Smooth muscle cell (in vitro differentiated cells): Measurements from ENCODE around the gene ECI1. TPM values are rescaled to one million over a fixed set of nuclear protein-coding genes. Genes with fewer than 3 reads are reported as not detected.

ENCODE experiments used
- DNase-seq: peaks from one replicate; lab custom pipeline; 2025; ENCODE audit not compliant: unreplicated experiment; lab: John Stamatoyannopoulos, UW
- H2AFZ ChIP-seq: fragments of 200-600 bp; sonication (generic); 2 replicates; pipeline ENCODE4 v1.6.0; 2016; ENCODE audit warnings: antibody characterized with exemption, low read depth, mild to moderate bottlenecking
- H3F3A ChIP-seq: fragments of 200-600 bp; sonication (generic); 2 replicates; pipeline ENCODE4 v1.6.0; 2017; ENCODE audit warnings: antibody characterized with exemption, low read depth
- H3K27ac ChIP-seq: fragments of 200-600 bp; sonication (generic); 2 replicates; pipeline ENCODE4 v1.5.1; 2016; ENCODE audit warnings: low read depth, mild to moderate bottlenecking
- H3K27me3 ChIP-seq: fragments of 200-600 bp; sonication (generic); 2 replicates; pipeline ENCODE4 v1.6.1; 2016; ENCODE audit warnings: low read depth, mild to moderate bottlenecking
- H3K36me3 ChIP-seq: fragments of 200-600 bp; sonication (generic); 2 replicates; pipeline ENCODE4 v1.5.1; 2016; ENCODE audit warnings: low read depth
- H3K4me1 ChIP-seq: fragments of 200-600 bp; sonication (generic); 2 replicates; pipeline ENCODE4 v1.5.1; 2016; ENCODE audit warnings: low read depth
- H3K4me2 ChIP-seq: fragments of 200-600 bp; sonication (generic); 2 replicates; pipeline ENCODE4 v1.6.0; 2016; ENCODE audit warnings: mild to moderate bottlenecking
- H3K4me3 ChIP-seq: fragments of 200-600 bp; sonication (generic); 2 replicates; pipeline ENCODE4 v1.5.1; 2016; ENCODE audit warnings: mild to moderate bottlenecking
- H3K79me2 ChIP-seq: fragments of 200-600 bp; sonication (generic); 2 replicates; pipeline ENCODE4 v1.6.0; 2016; ENCODE audit warnings: low read depth, mild to moderate bottlenecking
- H3K9ac ChIP-seq: fragments of 200-600 bp; sonication (generic); 2 replicates; pipeline ENCODE4 v1.6.0; 2016; ENCODE audit warnings: low read depth
- H3K9me3 ChIP-seq: fragments of 200-600 bp; sonication (generic); replicated peaks from 2 replicates; pipeline ENCODE4 v1.5.1; 2016; ENCODE audit warnings: low read depth
- H4K20me1 ChIP-seq: fragments of 200-600 bp; sonication (generic); 2 replicates; pipeline ENCODE4 v1.6.0; 2016; ENCODE audit warnings: low read depth
- CTCF ChIP-seq: fragments of 200-600 bp; sonication (generic); IDR thresholded peaks from 2 replicates; pipeline ENCODE4 v1.5.1; 2017; ENCODE audit warnings: borderline replicate concordance, mild to moderate bottlenecking, antibody characterized with exemption; ENCODE audit not compliant: insufficient read depth, poor library complexity, severe bottlenecking
- WGBS: methylation state at CpG from one replicate; pipeline ENCODE4 v1.1.7; 2016; ENCODE audit warnings: low lambda C conversion rate; 5-methylcytosine and 5-hydroxymethylcytosine counted together
- polyA plus RNA-seq: library from polyadenylated mRNA; unstranded; fragments of >200 nt; fragmentation: Nextera tagmentation; extraction: Ambion mirVana; gene quantifications from 2 replicates; pipeline ENCODE4 v1.2.1, GENCODE V29; 2016
- total RNA-seq: library from RNA; depleted of rRNA; stranded (reverse); fragments of >200 nt; gene quantifications from 2 replicates; pipeline ENCODE4 v1.2.3, GENCODE V29; 2014

Gene ECI1
- total and polyA plus RNA-seq, 2 experiments from 2014 or later = 45.7 to 86.9 TPM

- DNase-seq = no peak
- H4K20me1 ChIP-seq = no peaks in the 10 kb centered on the region
- H3K4me2 ChIP-seq = no peak overlapping the region
- no peak overlapping the region for H2AFZ ChIP-seq
- no peaks in the 10 kb centered on the region for H3K36me3 ChIP-seq
- H3K79me2 ChIP-seq = no peaks in the 10 kb centered on the region
- H3K9ac ChIP-seq = no peak overlapping the region
- H3K4me1 ChIP-seq = no peaks in the 10 kb centered on the region
- H3K27ac ChIP-seq = no peak overlapping the region
- no peaks in the 10 kb centered on the region for H3K27me3 ChIP-seq
- TF ChIP-seq CTCF = no peak
- 93% methylated on average over 9 of the region's 9 CpGs for WGBS
- H3K9me3 ChIP-seq = no peaks in the 10 kb centered on the region
- H3F3A ChIP-seq = no peaks in the 10 kb centered on the region
- no peak overlapping the region for H3K4me3 ChIP-seq
Observed at GRCh38 chr16:2292221-2292620, 40.8 kb upstream of the ECI1 start.

GRCh38 chr16:2289282-2289681 is 37.9 kb upstream of the ECI1 start:
- Histone ChIP-seq H3K4me3 (no peak overlapping the region), H3K36me3 (no peaks in the 10 kb centered on the region), H3F3A (no peaks in the 10 kb centered on the region), H3K9me3 (no peaks in the 10 kb centered on the region), H3K4me2 (no peak overlapping the region), H3K27me3 (no peaks in the 10 kb centered on the region), H3K4me1 (no peaks in the 10 kb centered on the region), H3K79me2 (no peaks in the 10 kb centered on the region), H2AFZ (no peak overlapping the region), H3K9ac (no peak overlapping the region), H4K20me1 (no peaks in the 10 kb centered on the region), H3K27ac (no peak overlapping the region)
- no peak for DNase-seq
- 95% methylated on average over 20 of the region's 23 CpGs for WGBS
- no peak for TF ChIP-seq CTCF

- no peak overlapping the region for H3K4me2 ChIP-seq
- no peaks in the 10 kb centered on the region for H3K36me3 ChIP-seq
- H3K4me3 ChIP-seq = no peak overlapping the region
- no peaks in the 10 kb centered on the region for H3K4me1 ChIP-seq
- no peaks in the 10 kb centered on the region for H4K20me1 ChIP-seq
- WGBS = 82% methylated on average over 8 of the region's 8 CpGs
- no peaks in the 10 kb centered on the region for H3K27me3 ChIP-seq
- H3K9me3 ChIP-seq = no peaks in the 10 kb centered on the region
- H2AFZ ChIP-seq = no peak overlapping the region
- no peaks in the 10 kb centered on the region for H3K79me2 ChIP-seq
- no peak overlapping the region for H3K27ac ChIP-seq
- no peak for DNase-seq
- no peak for TF ChIP-seq CTCF
- no peak overlapping the region for H3K9ac ChIP-seq
- no peaks in the 10 kb centered on the region for H3F3A ChIP-seq
Observed at GRCh38 chr16:2288726-2289125, 37.3 kb upstream of the ECI1 start.

- Histone ChIP-seq H3K4me2 (no peak overlapping the region), H3F3A (no peaks in the 10 kb centered on the region), H2AFZ (no peak overlapping the region), H3K9me3 (no peaks in the 10 kb centered on the region), H3K27me3 (no peaks in the 10 kb centered on the region), H3K36me3 (no peaks in the 10 kb centered on the region), H3K4me3 (no peak overlapping the region), H3K4me1 (no peaks in the 10 kb centered on the region), H3K27ac (no peak overlapping the region), H3K9ac (no peak overlapping the region), H4K20me1 (no peaks in the 10 kb centered on the region), H3K79me2 (no peaks in the 10 kb centered on the region)
- WGBS = 92% methylated on average over 25 of the region's 35 CpGs
- no peak for TF ChIP-seq CTCF
- DNase-seq = no peak
Observed at GRCh38 chr16:2287916-2288547, 36.6 kb upstream of the ECI1 start.
